GM12878 (cell line): Measurements from ENCODE around the gene SERPINH1. TPM values are rescaled to one million over a fixed set of nuclear protein-coding genes. Genes with fewer than 3 reads are reported as not detected.

ENCODE experiments used
- ATAC-seq: fragments of 200-7000 bp; cut with Tn5 transposase; 3 replicates; pipeline ENCODE4 v1.9.1; 2020; ENCODE audit warnings: mild to moderate bottlenecking, moderate library complexity
- BruUV-seq: library from RNA; stranded (reverse); fragments of 400-500 nt; replicated peaks from 2 replicates; lab custom pipeline; 2021; lab: Mats Ljungman, UMichigan
- CTCF ChIA-PET: fragments of 300-600 bp; sonication (Branson Sonifier 250); formaldehyde crosslinking; extraction: SDS; loops from one replicate; lab custom pipeline; 2021; ENCODE audit warnings: inconsistent platforms; lab: Yijun Ruan, JAX
- POLR2A ChIA-PET: fragments of 350-600 bp; formaldehyde crosslinking; extraction: SDS; loops from one replicate; lab custom pipeline; 2021; ENCODE audit warnings: inconsistent platforms; lab: Charles Lee
- RAD21 ChIA-PET: fragments of 300-600 bp; sonication (Branson Sonifier 250); formaldehyde crosslinking; loops from one replicate; lab custom pipeline; 2023; ENCODE audit warnings: antibody characterized with exemption; ENCODE audit not compliant: unreplicated experiment; lab: Charles Lee
- SMC1A ChIA-PET: fragments of 300-600 bp; sonication (Branson Sonifier 250); formaldehyde crosslinking; loops from one replicate; lab custom pipeline; 2023; ENCODE audit not compliant: unreplicated experiment, uncharacterized antibody; lab: Charles Lee
- DNase-seq: peaks from one replicate; pipeline ENCODE4 v3.0.0-alpha.2; 2011; ENCODE audit warnings: low read depth, low spot score
- FAIRE-seq: peaks from 3 replicates; lab custom pipeline; 2011; peaks lifted over from hg19 to GRCh38; lab: Jason Lieb, UNC
- H2AFZ ChIP-seq: 2 replicates; pipeline ENCODE4 v1.6.0; 2011; ENCODE audit warnings: low read depth, low read length, control low read depth; ENCODE audit not compliant: control insufficient read depth
- H3K27ac ChIP-seq: 2 replicates; pipeline ENCODE4 v1.5.1; 2011; ENCODE audit warnings: control low read depth; ENCODE audit not compliant: control insufficient read depth, insufficient read depth
- H3K27me3 ChIP-seq, 2 experiments: replicated peaks in 1 of 2; 2 replicates each; pipeline versions ENCODE4 v1.6.0 to v1.6.1; 2011; ENCODE audit warnings: low read length in 1 of 2; ENCODE audit not compliant: control insufficient read depth in 2 of 2, insufficient read depth in 2 of 2
- H3K36me3 ChIP-seq, 2 experiments: 2 replicates each; pipeline ENCODE4 v1.5.1; 2011; ENCODE audit warnings: low read length in 1 of 2; ENCODE audit not compliant: control insufficient read depth in 2 of 2, insufficient read depth in 2 of 2
- H3K4me1 ChIP-seq: 2 replicates; pipeline ENCODE4 v1.6.1; 2011; ENCODE audit warnings: mild to moderate bottlenecking, low read length, moderate library complexity, mixed read lengths; ENCODE audit not compliant: control insufficient read depth, insufficient read depth
- H3K4me2 ChIP-seq: 2 replicates; pipeline ENCODE4 v1.6.0; 2011; ENCODE audit warnings: control low read depth; ENCODE audit not compliant: control insufficient read depth, insufficient read depth
- H3K4me3 ChIP-seq: fragments of 200-600 bp; sonication (generic); 2 replicates; pipeline ENCODE4 v1.5.1; 2016
- H3K79me2 ChIP-seq: 2 replicates; pipeline ENCODE4 v1.6.0; 2011; ENCODE audit warnings: low read length; ENCODE audit not compliant: control insufficient read depth, insufficient read depth
- H3K9ac ChIP-seq: 2 replicates; pipeline ENCODE4 v1.8.0; 2011; ENCODE audit warnings: low read length, control low read depth, mixed read lengths; ENCODE audit not compliant: control insufficient read depth, insufficient read depth
- H3K9me3 ChIP-seq: replicated peaks from 3 replicates; pipeline ENCODE4 v1.5.1; 2011; ENCODE audit warnings: mild to moderate bottlenecking, low read length; ENCODE audit not compliant: control insufficient read depth, insufficient read depth
- H4K20me1 ChIP-seq: 2 replicates; pipeline ENCODE4 v1.6.0; 2011; ENCODE audit not compliant: control insufficient read depth, insufficient read depth
- EED ChIP-seq: sonication (generic); IDR thresholded peaks from 2 replicates; pipeline ENCODE4 v1.6.1; 2016; ENCODE audit warnings: antibody characterized with exemption, low read depth
- HCFC1 ChIP-seq: fragments of 150-350 bp; IDR thresholded peaks from 2 replicates; pipeline ENCODE4 v1.6.1; 2014; ENCODE audit warnings: low read length
- LARP7 ChIP-seq: fragments of 450-650 bp; IDR thresholded peaks from 2 replicates; pipeline ENCODE4 v1.6.1; 2017; ENCODE audit warnings: mild to moderate bottlenecking
- NR2F1 ChIP-seq: fragments of 450-650 bp; conservative IDR thresholded peaks from 2 replicates; pipeline ENCODE4 v1.6.1; 2017; ENCODE audit warnings: mild to moderate bottlenecking
- PAX5 ChIP-seq: IDR thresholded peaks from 2 replicates; pipeline ENCODE4 v1.6.1; 2011; ENCODE audit warnings: low read depth, low read length, borderline replicate concordance
- PAX8 ChIP-seq: fragments of 450-650 bp; IDR thresholded peaks from 2 replicates; pipeline ENCODE4 v1.6.1; 2017; ENCODE audit warnings: mild to moderate bottlenecking, moderate library complexity
- POLR2A ChIP-seq: IDR thresholded peaks from 2 replicates; pipeline ENCODE4 v1.6.1; 2011; ENCODE audit warnings: low read depth, mild to moderate bottlenecking, low read length
- ZBTB33 ChIP-seq: fragments of 450-650 bp; IDR thresholded peaks from 2 replicates; pipeline ENCODE4 v1.6.1; 2017; ENCODE audit warnings: mild to moderate bottlenecking
- ZNF274 ChIP-seq: IDR thresholded peaks from one replicate; pipeline ENCODE4 v1.8.0; 2011; ENCODE audit not compliant: insufficient read length, insufficient read depth
- WGBS: methylation state at CpG from one replicate; pipeline ENCODE4 v1.1.6; 2016; ENCODE audit warnings: low lambda C conversion rate; ENCODE audit not compliant: insufficient replicate concordance, insufficient coverage; ENCODE audit errors: missing lambda C conversion rate; 5-methylcytosine and 5-hydroxymethylcytosine counted together
- in situ Hi-C: fragments of 300-500 bp; cut with MboI; formaldehyde crosslinking; loops from 9 replicates; pipeline ENCODE4 v1.14.3; 2018; ENCODE audit warnings: mixed read lengths
- intact Hi-C: fragments of 100-400 bp; cut with micrococcal nuclease; formaldehyde crosslinking; loops from one replicate; pipeline ENCODE4 v1.14.2; 2022; ENCODE audit not compliant: unreplicated experiment
- polyA plus RNA-seq, 11 experiments: library from polyadenylated mRNA; depleted of rRNA in 4 of 11; unstranded in 6 of 11; stranded (reverse) in 5 of 11; fragments of >200 nt; fragmentation: Nextera tagmentation in 4 of 11; fragmentation: Illumina TruSeq in 1 of 11; extraction: Ambion mirVana in 4 of 11; extraction: Trizol in 1 of 11; gene quantifications; 1 replicate in 1 of 11; 2 replicates in 10 of 11; pipeline versions ENCODE4 v1.2.1 to v1.2.3, GENCODE V29; 2011 to 2016; ENCODE audit warnings: inconsistent platforms in 2 of 11, missing spikeins in 2 of 11, low read depth in 1 of 11
- total RNA-seq, 4 experiments: library from RNA; depleted of rRNA in 3 of 4; stranded (reverse); fragments of >200 nt in 3 of 4; fragmentation: Illumina TruSeq in 1 of 4; extraction: Trizol in 1 of 4; gene quantifications; 2 replicates each; pipeline versions ENCODE4 v1.2.1 to v1.2.3, GENCODE V29; 2013 to 2021
- TF ChIP-seq, protein P1 (sequence below): IDR thresholded peaks from 2 replicates; pipeline ENCODE4 v1.6.1; 2011; ENCODE audit warnings: borderline replicate concordance, low read depth, mild to moderate bottlenecking, moderate library complexity, mixed read lengths, low read length; ENCODE audit not compliant: insufficient read depth; ENCODE audit errors: extremely low read length
- TF ChIP-seq, protein P2 (sequence below): IDR thresholded peaks from 2 replicates; pipeline ENCODE4 v1.6.1; 2012; ENCODE audit warnings: low read depth, low read length, improper control_type of control experiment
- TF ChIP-seq, protein P3 (sequence below): fragments of 450-650 bp; IDR thresholded peaks from 2 replicates; pipeline ENCODE4 v1.6.1; 2017; ENCODE audit warnings: mild to moderate bottlenecking, moderate library complexity
- TF ChIP-seq, protein P4 (sequence below): IDR thresholded peaks from 2 replicates; pipeline ENCODE4 v1.6.1; 2011; ENCODE audit warnings: low read depth, mild to moderate bottlenecking, low read length, moderate library complexity, borderline replicate concordance; ENCODE audit errors: extremely low read depth

Gene SERPINH1
- total and polyA plus RNA-seq, 10 of the 15 experiments (the other 5 are each of a cell fraction or from before 2014, with no cell fraction given), result 0.34 to 19.8 (median 13.7) TPM

DNA sequence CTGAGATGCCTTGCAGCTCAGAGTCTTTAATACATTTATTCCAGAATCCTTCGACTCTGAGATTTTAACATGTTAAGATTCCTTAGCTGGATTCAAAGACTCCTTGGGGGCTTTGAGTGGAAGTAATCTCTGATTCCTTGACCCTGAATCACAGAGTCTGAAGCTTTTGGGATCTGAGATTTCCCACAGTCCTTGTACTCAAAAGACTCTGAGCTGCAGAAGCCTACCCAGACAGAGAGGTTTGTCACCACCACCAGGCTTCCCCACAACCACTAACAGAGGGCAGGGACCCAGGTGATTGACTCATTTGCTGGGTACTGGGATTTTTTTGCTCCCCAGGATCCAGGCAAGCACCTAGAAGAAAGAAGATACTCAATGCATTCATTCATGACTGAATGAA lies 1.4 kb upstream of the SERPINH1 start:
- H3K4me2 ChIP-seq, result no peak overlapping the region
- ChIA-PET POLR2A (interaction anchor here (0.7 to 1.4 kb wide), 3 partner anchors 15 to 146 kb away, joined by 3 to 4 read pairs (median 3); no protein-coding TSS in a partner anchor), RAD21 (interaction anchor here (0.5 to 1.2 kb wide), 3 partner anchors 16 to 337 kb away, joined by 3 read pairs; no protein-coding TSS in a partner anchor), CTCF (interaction anchor here (0.7 to 1.4 kb wide), 8 partner anchors 12 to 1003 kb away, joined by 3 to 6 read pairs (median 4); no protein-coding TSS in a partner anchor), SMC1A (interaction anchor here (1.0 kb wide), 2 partner anchors 26 to 121 kb away, joined by 3 to 4 read pairs; no protein-coding TSS in a partner anchor)
- H3K27ac ChIP-seq, result no peak overlapping the region
- peaks cover 19% of the 10 kb centered on the region for H3K79me2 ChIP-seq
- no peak for ATAC-seq
- no peak overlapping the region for H3K4me3 ChIP-seq
- H3K27me3 ChIP-seq, result no peaks in the 10 kb centered on the region
- no peak overlapping the region for H3K9ac ChIP-seq
- no TSS peak for BruUV-seq
- DNase-seq, result no peak
- in situ Hi-C loops (no loop called here), intact Hi-C loops (no loop called here)
- no peak for FAIRE-seq
- H3K4me1 ChIP-seq, result peaks cover 5% of the 10 kb centered on the region
- no peaks in the 10 kb centered on the region for H3K36me3 ChIP-seq
- H2AFZ ChIP-seq, result no peak overlapping the region
- no peaks in the 10 kb centered on the region for H3K9me3 ChIP-seq
- no peaks in the 10 kb centered on the region for H4K20me1 ChIP-seq
- 43% methylated on average over 1 of the region's 1 CpG for WGBS
- TF ChIP-seq LARP7 (no peak), PAX5 (no peak), ZNF274 (no peak), EED (no peak), PAX8 (no peak), NR2F1 (no peak), ZBTB33 (no peak), POLR2A (no peak), HCFC1 (no peak)
- TF ChIP-seq, protein P1, sequence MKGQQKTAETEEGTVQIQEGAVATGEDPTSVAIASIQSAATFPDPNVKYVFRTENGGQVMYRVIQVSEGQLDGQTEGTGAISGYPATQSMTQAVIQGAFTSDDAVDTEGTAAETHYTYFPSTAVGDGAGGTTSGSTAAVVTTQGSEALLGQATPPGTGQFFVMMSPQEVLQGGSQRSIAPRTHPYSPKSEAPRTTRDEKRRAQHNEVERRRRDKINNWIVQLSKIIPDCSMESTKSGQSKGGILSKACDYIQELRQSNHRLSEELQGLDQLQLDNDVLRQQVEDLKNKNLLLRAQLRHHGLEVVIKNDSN, result no peak
- TF ChIP-seq, protein P2, sequence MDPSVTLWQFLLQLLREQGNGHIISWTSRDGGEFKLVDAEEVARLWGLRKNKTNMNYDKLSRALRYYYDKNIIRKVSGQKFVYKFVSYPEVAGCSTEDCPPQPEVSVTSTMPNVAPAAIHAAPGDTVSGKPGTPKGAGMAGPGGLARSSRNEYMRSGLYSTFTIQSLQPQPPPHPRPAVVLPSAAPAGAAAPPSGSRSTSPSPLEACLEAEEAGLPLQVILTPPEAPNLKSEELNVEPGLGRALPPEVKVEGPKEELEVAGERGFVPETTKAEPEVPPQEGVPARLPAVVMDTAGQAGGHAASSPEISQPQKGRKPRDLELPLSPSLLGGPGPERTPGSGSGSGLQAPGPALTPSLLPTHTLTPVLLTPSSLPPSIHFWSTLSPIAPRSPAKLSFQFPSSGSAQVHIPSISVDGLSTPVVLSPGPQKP, result no peak
- TF ChIP-seq, protein P3, sequence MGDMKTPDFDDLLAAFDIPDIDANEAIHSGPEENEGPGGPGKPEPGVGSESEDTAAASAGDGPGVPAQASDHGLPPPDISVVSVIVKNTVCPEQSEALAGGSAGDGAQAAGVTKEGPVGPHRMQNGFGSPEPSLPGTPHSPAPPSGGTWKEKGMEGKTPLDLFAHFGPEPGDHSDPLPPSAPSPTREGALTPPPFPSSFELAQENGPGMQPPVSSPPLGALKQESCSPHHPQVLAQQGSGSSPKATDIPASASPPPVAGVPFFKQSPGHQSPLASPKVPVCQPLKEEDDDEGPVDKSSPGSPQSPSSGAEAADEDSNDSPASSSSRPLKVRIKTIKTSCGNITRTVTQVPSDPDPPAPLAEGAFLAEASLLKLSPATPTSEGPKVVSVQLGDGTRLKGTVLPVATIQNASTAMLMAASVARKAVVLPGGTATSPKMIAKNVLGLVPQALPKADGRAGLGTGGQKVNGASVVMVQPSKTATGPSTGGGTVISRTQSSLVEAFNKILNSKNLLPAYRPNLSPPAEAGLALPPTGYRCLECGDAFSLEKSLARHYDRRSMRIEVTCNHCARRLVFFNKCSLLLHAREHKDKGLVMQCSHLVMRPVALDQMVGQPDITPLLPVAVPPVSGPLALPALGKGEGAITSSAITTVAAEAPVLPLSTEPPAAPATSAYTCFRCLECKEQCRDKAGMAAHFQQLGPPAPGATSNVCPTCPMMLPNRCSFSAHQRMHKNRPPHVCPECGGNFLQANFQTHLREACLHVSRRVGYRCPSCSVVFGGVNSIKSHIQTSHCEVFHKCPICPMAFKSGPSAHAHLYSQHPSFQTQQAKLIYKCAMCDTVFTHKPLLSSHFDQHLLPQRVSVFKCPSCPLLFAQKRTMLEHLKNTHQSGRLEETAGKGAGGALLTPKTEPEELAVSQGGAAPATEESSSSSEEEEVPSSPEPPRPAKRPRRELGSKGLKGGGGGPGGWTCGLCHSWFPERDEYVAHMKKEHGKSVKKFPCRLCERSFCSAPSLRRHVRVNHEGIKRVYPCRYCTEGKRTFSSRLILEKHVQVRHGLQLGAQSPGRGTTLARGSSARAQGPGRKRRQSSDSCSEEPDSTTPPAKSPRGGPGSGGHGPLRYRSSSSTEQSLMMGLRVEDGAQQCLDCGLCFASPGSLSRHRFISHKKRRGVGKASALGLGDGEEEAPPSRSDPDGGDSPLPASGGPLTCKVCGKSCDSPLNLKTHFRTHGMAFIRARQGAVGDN, result no peak
- TF ChIP-seq, protein P4, sequence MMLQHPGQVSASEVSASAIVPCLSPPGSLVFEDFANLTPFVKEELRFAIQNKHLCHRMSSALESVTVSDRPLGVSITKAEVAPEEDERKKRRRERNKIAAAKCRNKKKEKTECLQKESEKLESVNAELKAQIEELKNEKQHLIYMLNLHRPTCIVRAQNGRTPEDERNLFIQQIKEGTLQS, result no peak
